Measurements from ENCODE around the gene FAR2. TPM values are rescaled to one million over a fixed set of nuclear protein-coding genes. Genes with fewer than 3 reads are reported as not detected.

The FAR2 gene
- 5.6 and 7.3 TPM in 2 replicates for total RNA-seq

DNA sequence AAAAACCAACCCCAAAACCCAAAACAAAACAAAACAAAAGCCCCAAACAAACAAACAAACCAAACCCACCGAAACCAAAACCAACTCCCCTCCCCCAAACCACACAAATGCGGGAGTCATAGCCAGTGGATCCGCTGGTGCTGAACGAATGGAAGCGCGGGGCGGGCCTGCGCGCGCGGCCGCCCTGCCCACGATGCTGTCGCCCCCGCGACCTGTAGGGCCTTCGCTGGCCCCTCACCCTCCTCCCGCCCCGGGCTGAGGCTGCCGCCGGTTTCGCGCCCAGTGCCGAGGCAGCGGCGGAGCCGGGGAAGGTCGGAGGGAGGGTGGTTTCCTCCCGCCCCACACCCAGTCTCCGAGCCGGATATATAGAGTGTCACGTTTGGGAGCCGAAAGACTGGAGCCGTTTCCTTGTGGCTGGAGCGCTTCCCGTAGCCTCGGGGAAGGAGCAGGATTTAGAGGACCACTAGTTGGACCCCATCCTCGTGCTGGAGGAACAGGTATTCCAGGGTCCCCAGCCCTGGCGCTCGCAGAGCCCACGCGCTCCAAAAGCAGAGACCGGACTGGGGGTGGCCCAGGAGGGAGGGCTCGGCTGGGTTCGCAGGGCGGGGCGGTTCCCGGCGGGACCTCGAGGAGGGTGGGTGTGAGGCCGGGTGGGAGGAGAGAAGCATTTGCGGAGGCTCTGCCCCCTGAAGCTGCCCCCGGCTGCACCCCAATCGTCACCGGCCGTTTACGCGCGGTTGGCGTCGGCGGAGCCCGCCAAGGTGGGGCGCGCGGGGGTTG, at the start of gene FAR2:
Gene FAR2, plus strand, starts transcription at position 368 of the 780 bp plus-strand sequence. CDS start 121,172 bp downstream, outside the sequence.

DNA sequence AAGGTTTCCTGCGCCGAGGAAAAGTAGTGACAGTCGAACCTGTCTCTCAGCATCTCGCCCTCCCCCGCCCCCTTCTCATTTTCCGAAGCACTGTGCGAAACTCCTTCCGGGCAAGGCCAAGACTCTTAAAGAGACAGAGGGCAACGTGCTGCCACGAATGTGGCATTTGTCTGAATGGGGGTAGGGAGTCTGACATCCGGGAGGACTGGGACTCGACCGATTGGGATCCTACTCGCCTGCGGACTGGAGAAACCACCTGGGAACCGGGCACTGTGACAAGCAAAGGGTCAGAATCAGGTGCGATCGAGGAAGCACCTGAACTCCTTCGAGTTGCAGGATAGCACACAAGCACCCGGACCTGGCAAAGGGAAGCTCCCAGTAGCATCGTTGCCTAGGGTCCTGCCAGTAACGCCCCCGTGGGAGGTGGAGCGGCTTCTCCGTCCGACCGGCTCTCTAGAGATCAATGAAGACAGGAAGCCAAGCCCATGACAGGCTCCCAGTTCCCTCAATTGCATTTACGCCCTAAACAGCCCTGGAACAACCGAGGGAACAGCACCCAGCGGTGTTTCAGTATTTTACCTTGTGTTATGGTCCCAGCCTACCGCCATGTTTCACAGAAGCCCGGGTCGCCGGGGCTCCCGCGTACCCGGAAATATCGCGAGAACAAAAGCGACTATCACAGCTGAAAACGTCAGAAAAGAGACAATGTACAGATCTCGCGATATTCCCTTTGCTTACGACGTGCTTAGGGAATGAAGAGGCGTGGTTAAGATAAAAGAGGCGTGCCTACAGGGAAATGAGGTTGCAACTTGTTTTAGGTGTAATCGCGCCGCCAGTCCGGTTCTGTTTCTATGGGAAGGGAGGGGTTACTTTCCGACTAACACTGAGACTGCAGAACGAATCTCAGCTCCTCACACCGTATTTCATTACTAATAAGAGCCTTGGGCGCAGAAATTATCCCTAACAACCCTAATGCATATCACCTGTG, 231.8 kb downstream of the FAR2 start, which contains the start of gene ERGIC2:
Gene ERGIC2, minus strand, starts transcription at position 637 of the 988 bp plus-strand sequence. CDS start 9,539 bp downstream, outside the sequence.

Other genes with a start within 250 kb of the FAR2 start
- gene ERGIC2, start 231.9 kb downstream of the FAR2 start, total RNA-seq, result 54.3 and 72.4 TPM in 2 replicates